GM13977 (cell line): ENCODE measurements around the gene CAPN13.

ENCODE experiments used
- DNase-seq: peaks from one replicate; pipeline ENCODE4 v3.0.0; 2012; ENCODE audit warnings: low spot score
- in situ Hi-C: fragments of 300-500 bp; cut with MboI; formaldehyde crosslinking; loops from one replicate; pipeline ENCODE4 v1.12.0; 2022; ENCODE audit warnings: low sequenced_read_pairs, low pct_unique_long_range_greater_than_20kb, mixed read lengths, inconsistent platforms; ENCODE audit not compliant: unreplicated experiment
- TF ChIP-seq, protein P1 (sequence below): IDR thresholded peaks from 2 replicates; pipeline ENCODE4 v1.5.1; 2012; ENCODE audit warnings: mild to moderate bottlenecking, control low read depth; ENCODE audit not compliant: insufficient read depth; ENCODE audit errors: extremely low read depth, missing control alignments

The CAPN13 gene

DNA sequence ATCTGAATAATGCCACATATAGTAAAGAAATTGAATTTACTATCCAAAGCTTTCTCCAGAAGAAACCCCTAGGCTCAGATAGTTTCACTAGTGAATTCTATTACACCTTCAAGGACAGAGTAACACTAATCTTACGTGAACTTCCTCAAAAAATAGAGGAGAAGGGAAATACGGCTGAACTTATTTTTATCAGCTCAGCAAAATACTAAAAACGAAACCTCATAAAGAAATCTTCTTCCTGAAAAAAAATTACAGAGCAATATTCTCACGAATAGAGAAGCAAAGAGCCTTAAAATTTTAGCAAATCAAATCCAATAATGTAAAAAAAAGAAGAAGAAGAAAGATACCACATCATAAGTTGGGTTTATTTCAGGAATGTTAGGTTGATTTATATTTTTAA, 14.7 kb downstream of the CAPN13 start:
- in situ Hi-C loops, result no loop called here
- no peak for DNase-seq
- TF ChIP-seq, protein P1, sequence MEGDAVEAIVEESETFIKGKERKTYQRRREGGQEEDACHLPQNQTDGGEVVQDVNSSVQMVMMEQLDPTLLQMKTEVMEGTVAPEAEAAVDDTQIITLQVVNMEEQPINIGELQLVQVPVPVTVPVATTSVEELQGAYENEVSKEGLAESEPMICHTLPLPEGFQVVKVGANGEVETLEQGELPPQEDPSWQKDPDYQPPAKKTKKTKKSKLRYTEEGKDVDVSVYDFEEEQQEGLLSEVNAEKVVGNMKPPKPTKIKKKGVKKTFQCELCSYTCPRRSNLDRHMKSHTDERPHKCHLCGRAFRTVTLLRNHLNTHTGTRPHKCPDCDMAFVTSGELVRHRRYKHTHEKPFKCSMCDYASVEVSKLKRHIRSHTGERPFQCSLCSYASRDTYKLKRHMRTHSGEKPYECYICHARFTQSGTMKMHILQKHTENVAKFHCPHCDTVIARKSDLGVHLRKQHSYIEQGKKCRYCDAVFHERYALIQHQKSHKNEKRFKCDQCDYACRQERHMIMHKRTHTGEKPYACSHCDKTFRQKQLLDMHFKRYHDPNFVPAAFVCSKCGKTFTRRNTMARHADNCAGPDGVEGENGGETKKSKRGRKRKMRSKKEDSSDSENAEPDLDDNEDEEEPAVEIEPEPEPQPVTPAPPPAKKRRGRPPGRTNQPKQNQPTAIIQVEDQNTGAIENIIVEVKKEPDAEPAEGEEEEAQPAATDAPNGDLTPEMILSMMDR, result no peak

GRCh38 chr2:30790879-30791278, 16.4 kb downstream of the CAPN13 start:
- TF ChIP-seq, protein P1, result no peak
- in situ Hi-C loops, result no loop called here
- DNase-seq, result no peak

GRCh38 chr2:30789670-30790210, 17.5 kb downstream of the CAPN13 start:
- TF ChIP-seq, protein P1, result no peak
- DNase-seq, result no peak
- in situ Hi-C loops, result no loop called here

DNA sequence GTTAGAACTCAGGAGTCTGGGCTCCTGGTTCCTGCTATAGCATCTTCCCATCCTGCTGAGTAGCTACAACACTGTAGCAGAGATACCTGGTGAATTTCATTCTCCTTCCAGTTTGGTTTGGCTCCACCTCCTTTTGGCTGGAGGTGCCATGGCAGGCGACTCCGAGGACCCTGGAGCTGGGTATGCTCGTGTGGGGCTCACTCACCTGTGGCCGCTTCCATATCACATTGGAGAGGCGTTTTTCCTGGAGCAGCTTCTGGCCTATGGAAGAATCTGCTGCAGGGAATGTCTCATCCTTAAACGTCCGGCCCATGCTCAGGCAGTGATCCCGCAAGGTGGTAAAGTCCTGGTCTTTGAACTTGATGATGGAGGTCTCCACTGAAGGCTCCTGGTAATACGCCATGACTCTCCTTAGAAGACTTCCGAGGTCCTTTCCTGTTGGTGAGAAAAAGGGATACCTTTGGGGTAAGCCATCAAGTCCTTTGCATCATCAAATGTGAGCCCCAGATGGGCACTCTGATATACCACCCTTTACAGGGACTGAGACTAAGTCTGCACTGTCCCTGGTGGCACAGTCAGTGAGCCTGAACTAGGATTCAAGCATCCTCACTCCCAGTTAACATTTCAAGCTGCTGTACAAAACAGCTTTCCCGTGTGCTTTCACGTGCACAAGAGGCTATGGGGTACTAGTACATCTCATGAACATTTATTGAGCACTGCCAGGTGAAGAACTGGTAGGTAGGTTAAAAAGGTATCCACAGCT, 20.1 kb downstream of the CAPN13 start:
- in situ Hi-C loops, result no loop called here
- DNase-seq, result no peak
- TF ChIP-seq, protein P1, result no peak

DNA sequence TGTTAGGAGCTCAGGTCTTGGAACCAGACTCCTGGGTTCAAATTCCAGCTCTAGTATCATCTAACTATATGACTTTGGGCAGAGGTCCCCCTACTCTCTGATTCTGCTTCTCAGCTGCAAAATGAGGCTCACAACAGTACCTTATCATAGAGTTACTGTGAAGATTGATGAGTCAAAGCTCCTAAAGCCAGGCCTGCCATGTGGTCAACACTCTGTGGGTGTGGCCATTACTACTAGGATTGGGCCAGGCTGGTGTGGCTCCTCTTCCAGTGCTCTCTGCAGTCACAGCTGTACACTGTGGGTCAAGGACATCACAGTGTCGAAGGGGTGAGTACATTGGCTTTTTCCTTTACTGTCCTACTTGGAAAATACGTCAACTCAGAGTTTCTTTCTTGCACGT, 22.6 kb downstream of the CAPN13 start:
- in situ Hi-C loops, result no loop called here
- DNase-seq, result no peak
- TF ChIP-seq, protein P1, result no peak

DNA sequence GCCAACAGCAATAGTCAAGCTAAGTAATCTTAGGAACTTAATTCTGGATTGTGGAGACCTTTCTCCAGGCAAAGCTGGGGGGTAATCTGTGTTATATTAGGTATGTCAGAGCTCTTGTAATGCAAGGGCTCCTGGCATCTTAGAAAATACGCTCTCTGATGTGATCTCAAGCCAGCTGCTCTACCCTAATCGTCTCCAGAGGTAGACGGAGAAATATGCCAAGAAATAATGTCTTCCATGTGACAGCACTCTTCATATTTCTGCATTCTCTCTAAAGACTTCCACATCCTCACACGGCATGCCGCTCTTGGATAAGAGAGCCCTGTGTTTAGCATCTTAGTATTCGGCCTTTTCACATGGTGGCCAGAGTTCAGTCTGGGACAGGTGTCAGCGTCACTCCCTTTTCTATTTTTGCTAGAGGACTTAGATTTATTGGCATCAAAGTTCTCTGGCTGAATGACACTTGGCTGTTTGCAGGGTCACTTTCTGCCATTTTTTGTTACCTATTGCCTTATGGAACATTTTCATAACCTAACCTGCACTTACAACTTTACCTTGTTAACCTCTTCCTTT, 25.2 kb downstream of the CAPN13 start:
- in situ Hi-C loops, result no loop called here
- TF ChIP-seq, protein P1, result no peak
- DNase-seq, result no peak
